GM15510 (cell line): ENCODE data around the gene ARIH2.

Experiments used
- POLR2A ChIP-seq: IDR thresholded peaks from 3 replicates; pipeline ENCODE4 v1.6.1; 2011; ENCODE audit warnings: borderline replicate concordance; ENCODE audit not compliant: insufficient read length; ENCODE audit errors: extremely low read depth

Gene ARIH2

GRCh38 chr3:48951764-48952163 is 33.1 kb downstream of the ARIH2 start:
- TF ChIP-seq POLR2A: no peak

DNA sequence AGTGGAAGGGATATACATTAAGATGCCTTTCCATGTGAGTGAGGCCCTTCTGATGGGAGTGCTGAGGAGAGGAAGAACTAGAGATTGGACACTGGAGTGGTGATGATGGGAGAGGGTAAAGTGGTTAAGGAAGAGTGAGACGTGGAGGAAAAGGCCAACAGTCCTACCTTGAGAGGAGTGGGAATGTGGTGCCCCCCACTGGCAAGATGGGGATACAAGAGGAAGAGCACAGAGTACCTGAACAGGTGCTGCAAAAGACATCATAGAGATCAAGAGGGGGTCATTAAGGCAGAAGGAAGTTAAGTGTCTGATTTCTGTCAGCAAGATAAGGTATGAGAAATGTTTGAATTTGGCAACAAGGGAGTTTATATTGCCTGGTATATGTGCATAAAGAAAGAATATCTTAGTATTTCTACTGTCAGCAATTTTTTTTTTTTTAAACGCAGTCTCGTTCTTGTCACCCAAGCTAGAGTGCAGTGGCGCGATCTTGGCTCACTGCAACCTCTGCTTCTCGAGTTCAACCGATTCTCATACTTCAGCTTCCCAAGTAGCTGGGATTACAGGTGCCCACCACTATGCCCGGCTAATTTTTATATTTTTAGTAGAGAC is 34.0 kb downstream of the ARIH2 start:
- no peak for TF ChIP-seq POLR2A

DNA sequence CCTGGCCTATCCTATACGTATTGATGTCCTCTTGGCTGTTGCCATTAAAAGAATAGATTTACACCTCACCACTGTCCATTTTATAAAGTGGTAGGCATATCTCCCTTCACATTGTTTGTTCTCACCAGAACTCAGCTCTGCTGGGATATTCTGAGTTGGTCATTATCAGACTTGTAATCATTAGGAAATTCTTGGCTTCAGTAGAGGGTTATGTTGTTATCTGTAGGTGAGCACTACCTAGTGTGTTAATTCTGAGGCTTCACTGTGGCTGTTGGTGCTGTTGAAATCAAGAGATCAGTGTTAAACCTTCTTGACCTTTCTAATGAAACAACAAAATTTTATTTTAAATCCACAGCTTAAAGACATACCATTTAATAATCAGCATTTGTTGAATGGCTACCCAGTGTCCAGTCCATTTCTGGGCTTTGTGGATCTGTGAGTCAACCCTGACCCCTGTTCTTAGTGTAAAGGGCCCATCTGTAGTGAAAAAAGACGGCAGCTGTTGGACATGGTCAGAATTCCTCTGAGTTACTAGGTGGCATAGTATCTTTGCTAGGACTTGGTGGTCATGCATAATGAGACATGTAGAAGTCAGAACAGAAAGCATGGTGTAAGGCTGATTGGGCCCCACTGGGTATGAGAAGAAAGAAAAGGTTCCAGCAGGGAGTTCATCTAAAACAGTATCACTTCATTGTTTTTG is 38.5 kb downstream of the ARIH2 start:
- TF ChIP-seq POLR2A: no peak

DNA sequence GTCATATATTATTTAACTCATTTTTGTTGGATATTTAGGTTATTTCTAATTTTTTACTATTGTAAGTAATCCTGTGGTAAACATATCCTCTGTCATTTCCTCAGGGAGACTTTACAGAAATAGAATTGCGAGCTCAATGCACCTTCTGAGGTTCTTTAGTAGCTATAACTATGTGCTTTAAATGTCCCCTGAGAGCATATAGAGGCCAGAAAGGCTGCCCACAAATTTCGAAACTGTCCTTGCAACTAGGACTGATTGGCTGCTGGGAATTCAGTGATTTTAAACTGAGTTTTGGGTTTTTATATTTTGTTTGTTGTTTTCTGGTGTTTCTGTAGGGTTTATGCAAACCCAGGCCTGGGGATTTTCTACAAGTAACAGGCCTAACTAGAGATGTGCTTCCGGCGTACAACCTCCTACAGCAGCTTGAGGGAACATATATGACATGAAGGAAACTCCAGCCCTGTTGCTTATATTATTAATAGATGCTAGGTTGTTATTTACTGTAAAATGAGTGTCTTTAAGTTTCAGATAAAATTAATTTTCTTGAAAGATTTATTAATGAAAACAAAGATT is 42.3 kb downstream of the ARIH2 start:
- TF ChIP-seq POLR2A: no peak

- no peak for TF ChIP-seq POLR2A
Observed at GRCh38 chr3:48962340-48962739, 43.7 kb downstream of the ARIH2 start.

GRCh38 chr3:48962939-48963338 is 44.3 kb downstream of the ARIH2 start:
- TF ChIP-seq POLR2A: no peak

DNA sequence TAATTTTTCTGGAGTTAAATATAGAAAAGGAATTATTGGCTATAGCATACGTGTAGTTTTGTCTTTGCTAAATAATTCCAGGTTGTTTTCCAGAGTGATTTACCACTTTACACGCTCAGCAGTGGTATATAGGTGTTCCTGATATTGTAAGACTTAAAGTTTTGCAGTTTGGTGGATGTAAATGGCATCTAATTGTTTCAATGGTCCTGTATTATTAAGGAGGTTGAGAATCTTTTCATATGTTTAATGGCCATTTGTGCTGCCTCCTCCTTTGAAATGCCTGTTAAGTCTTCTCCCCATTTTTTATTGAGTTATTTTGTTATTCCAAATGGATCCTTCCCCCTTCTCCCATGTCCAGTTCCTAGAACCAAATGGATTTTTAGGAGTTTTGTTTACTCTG is 44.9 kb downstream of the ARIH2 start:
- no peak for TF ChIP-seq POLR2A

- no peak for TF ChIP-seq POLR2A
Observed at GRCh38 chr3:48966367-48966766, 47.7 kb downstream of the ARIH2 start.

GRCh38 chr3:48966876-48967361 is 48.3 kb downstream of the ARIH2 start:
- TF ChIP-seq POLR2A: no peak

DNA sequence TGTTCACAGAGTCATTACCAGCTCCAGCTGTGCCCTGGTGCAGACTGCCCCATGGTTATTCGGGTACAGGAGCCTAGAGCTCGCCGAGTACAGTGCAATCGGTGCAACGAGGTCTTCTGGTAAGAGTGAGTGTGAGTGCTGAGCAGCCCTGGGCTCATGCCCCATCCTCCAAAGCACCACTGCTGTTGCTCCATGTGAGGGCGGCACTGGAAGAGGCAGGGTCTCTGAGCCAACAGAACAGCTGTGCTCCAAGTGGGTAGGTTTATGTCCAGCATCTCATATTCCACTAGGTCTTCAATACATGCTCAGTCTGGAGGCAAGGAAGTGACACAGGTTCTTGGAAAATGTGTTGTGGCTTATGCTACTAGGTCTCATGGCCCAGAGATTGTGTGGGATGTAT is 51.9 kb downstream of the ARIH2 start:
- TF ChIP-seq POLR2A: no peak

GRCh38 chr3:48974076-48974864 is 55.6 kb downstream of the ARIH2 start:
- TF ChIP-seq POLR2A: no peak

- no peak for TF ChIP-seq POLR2A
Observed at GRCh38 chr3:48979451-48979850, 60.8 kb downstream of the ARIH2 start.

GRCh38 chr3:48980295-48980694 is 61.7 kb downstream of the ARIH2 start:
- no peak for TF ChIP-seq POLR2A

DNA sequence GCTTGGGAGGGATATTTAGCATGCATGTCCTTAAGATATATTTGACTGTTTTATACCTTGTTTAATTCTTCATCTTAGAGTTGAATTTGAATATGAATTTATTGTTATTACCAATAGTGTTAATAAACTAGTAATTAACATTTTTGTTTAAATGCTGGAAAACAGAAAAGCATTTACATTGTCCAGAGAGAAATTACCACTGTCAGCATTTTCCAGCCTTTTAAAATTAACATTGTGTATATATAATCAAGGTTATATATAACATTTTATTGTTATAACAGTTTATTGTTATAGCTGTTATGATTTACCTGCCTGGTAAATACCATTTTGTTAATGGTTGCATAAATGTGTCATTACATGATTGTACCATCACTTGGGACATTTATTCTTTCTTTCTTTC is 63.4 kb downstream of the ARIH2 start:
- TF ChIP-seq POLR2A: no peak

- no peak for TF ChIP-seq POLR2A
Observed at GRCh38 chr3:48982686-48983085, 64.0 kb downstream of the ARIH2 start.
